ENCODE measurements around the gene XAGE2. TPM values are rescaled to one million over a fixed set of nuclear protein-coding genes. Genes with fewer than 3 reads are reported as not detected.

XAGE2 gene
- total RNA-seq, 1 experiment from 2014 or later, result not detected

DNA sequence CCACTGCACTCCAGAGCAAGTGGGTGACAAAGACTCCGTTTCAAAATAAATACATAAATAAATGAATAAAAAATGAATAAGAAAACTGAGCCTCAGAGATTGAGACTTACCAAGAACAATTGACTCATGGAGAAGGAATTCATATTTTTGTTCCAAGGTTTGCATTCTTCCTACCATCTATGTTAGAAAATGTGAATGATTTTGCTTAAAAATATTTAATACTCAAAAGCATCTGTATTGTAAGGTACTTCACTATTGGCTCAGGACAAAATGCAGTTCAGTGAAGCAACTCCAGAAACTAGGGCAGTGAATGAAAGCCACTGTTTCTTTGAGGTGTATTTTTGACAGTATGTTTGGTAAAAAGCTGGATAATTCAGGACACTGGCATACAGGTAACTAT lies 54.1 kb downstream of the XAGE2 start:
- intact Hi-C loops (cut with micrococcal nuclease; ENCODE audit: unreplicated experiment), result no loop called here
- no peak for DNase-seq
- Histone ChIP-seq H3K9me3 (ENCODE audit: insufficient read depth, low read depth) (no peaks in the 10 kb centered on the region), H3K4me1 (replicated peaks; ENCODE audit: insufficient read depth) (no peaks in the 10 kb centered on the region), H2AFZ (no peak overlapping the region), H3K4me2 (no peak overlapping the region), H3K79me2 (ENCODE audit: low read depth) (no peaks in the 10 kb centered on the region), H3K9me2 (ENCODE audit: insufficient read depth) (no peaks in the 10 kb centered on the region), H3K4me3 (no peak overlapping the region), H3K27me3 (ENCODE audit: insufficient read depth, low read depth) (no peaks in the 10 kb centered on the region; the same call in 1 of the 2 replicates), H3K36me3 (ENCODE audit: low read depth) (no peaks in the 10 kb centered on the region), H3F3A (ENCODE audit: insufficient read depth, low read depth) (no peaks in the 10 kb centered on the region), H3K27ac (no peak overlapping the region), H4K20me1 (ENCODE audit: insufficient read depth) (no peaks in the 10 kb centered on the region)
- TF ChIP-seq, protein P1, sequence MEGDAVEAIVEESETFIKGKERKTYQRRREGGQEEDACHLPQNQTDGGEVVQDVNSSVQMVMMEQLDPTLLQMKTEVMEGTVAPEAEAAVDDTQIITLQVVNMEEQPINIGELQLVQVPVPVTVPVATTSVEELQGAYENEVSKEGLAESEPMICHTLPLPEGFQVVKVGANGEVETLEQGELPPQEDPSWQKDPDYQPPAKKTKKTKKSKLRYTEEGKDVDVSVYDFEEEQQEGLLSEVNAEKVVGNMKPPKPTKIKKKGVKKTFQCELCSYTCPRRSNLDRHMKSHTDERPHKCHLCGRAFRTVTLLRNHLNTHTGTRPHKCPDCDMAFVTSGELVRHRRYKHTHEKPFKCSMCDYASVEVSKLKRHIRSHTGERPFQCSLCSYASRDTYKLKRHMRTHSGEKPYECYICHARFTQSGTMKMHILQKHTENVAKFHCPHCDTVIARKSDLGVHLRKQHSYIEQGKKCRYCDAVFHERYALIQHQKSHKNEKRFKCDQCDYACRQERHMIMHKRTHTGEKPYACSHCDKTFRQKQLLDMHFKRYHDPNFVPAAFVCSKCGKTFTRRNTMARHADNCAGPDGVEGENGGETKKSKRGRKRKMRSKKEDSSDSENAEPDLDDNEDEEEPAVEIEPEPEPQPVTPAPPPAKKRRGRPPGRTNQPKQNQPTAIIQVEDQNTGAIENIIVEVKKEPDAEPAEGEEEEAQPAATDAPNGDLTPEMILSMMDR (conservative IDR thresholded peaks at IDR 0.05), result no peak
- no peak for TF ChIP-seq EZH2 (IDR thresholded peaks at IDR 0.05; ENCODE audit: low read depth)
- BruUV-seq (replicated peaks), result no TSS peak
- ChIA-PET POLR2A (ENCODE audit: unreplicated experiment) (no interaction called here), CTCF (no interaction called here)

DNA sequence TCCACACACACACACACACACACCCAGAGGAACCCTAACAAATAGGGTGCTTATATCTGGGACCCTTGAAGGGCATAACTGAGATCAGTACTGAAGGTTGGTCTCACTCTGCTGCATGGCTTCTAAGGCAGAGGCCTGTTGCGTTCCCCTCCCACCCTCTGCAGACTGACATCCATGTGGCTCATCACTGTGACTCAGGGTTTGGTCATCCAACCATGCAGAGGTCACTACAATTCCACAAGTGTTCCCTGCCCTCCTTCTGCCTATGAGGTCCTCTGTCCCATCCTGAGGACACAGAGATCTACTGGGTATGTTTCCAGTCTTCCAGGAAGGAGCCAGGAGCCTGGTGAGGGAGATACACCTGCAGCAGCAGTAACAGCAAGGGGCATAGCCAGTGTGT lies 55.8 kb downstream of the XAGE2 start:
- Histone ChIP-seq H3K36me3 (ENCODE audit: low read depth) (no peaks in the 10 kb centered on the region), H4K20me1 (ENCODE audit: insufficient read depth) (no peaks in the 10 kb centered on the region), H2AFZ (no peak overlapping the region), H3K4me3 (no peak overlapping the region), H3F3A (ENCODE audit: insufficient read depth, low read depth) (no peaks in the 10 kb centered on the region), H3K4me1 (replicated peaks; ENCODE audit: insufficient read depth) (no peaks in the 10 kb centered on the region), H3K27ac (no peak overlapping the region), H3K9me2 (ENCODE audit: insufficient read depth) (no peaks in the 10 kb centered on the region), H3K9me3 (ENCODE audit: insufficient read depth, low read depth) (no peaks in the 10 kb centered on the region), H3K4me2 (no peak overlapping the region), H3K79me2 (ENCODE audit: low read depth) (no peaks in the 10 kb centered on the region), H3K27me3 (ENCODE audit: insufficient read depth, low read depth) (peaks cover 3% of the 10 kb centered on the region; the same call in 1 of the 2 replicates)
- ChIA-PET POLR2A (ENCODE audit: unreplicated experiment) (no interaction called here), CTCF (no interaction called here)
- TF ChIP-seq EZH2 (IDR thresholded peaks at IDR 0.05; ENCODE audit: low read depth), result no peak
- TF ChIP-seq, protein P1 (conservative IDR thresholded peaks at IDR 0.05), result no peak
- BruUV-seq (replicated peaks), result no TSS peak
- no peak for DNase-seq
- intact Hi-C loops (cut with micrococcal nuclease; ENCODE audit: unreplicated experiment), result no loop called here

Small RNA genes within 50 kb of the gene (microRNA-seq; reads per million reads assigned to microRNA genes)
- not detected for gene MIR8088 (ENCODE audit: borderline number of aligned reads, borderline replicate concordance)

Other genes starting within 250 kb of the XAGE2 start
- gene MAGED4, start 184.1 kb upstream of the XAGE2 start, total RNA-seq (2021), result not detected in 2 replicates
- gene XAGE1A, start 126.8 kb downstream of the XAGE2 start, total RNA-seq (2021), result not detected in 2 replicates
- gene XAGE1B, start 148.0 kb downstream of the XAGE2 start, total RNA-seq (2021), result not detected in 2 replicates